Osteoblast (primary cell): ENCODE measurements around the gene NR0B2. TPM values are rescaled to one million over a fixed set of nuclear protein-coding genes. Genes with fewer than 3 reads are reported as not detected.

Experiments
- DNase-seq: peaks from one replicate; pipeline ENCODE4 v3.0.0; 2011; ENCODE audit warnings: low spot score, mixed read lengths; ENCODE audit not compliant: insufficient read length; ENCODE audit errors: missing footprints
- H2AFZ ChIP-seq: 2 replicates; pipeline ENCODE4 v1.6.0; 2011; ENCODE audit warnings: mild to moderate bottlenecking, low read length
- H3K27ac ChIP-seq: 2 replicates; pipeline ENCODE4 v1.5.1; 2011; ENCODE audit warnings: mild to moderate bottlenecking, low read depth, low read length, moderate library complexity
- H3K27me3 ChIP-seq: 2 replicates; pipeline ENCODE4 v1.6.0; 2012; ENCODE audit warnings: mild to moderate bottlenecking, control low read depth, inconsistent platforms, low read length, moderate library complexity; ENCODE audit not compliant: insufficient read depth
- H3K36me3 ChIP-seq: 2 replicates; pipeline ENCODE4 v1.5.1; 2011; ENCODE audit warnings: mild to moderate bottlenecking, low read length, control low read depth, moderate library complexity; ENCODE audit not compliant: insufficient read depth
- H3K4me1 ChIP-seq: 2 replicates; pipeline ENCODE4 v1.5.1; 2011; ENCODE audit warnings: mild to moderate bottlenecking, low read length, control low read depth, moderate library complexity; ENCODE audit not compliant: insufficient read depth
- H3K4me2 ChIP-seq: 2 replicates; pipeline ENCODE4 v1.6.0; 2011; ENCODE audit warnings: mild to moderate bottlenecking, low read length; ENCODE audit not compliant: insufficient read depth
- H3K4me3 ChIP-seq: fragments of 200-600 bp; sonication (generic); 3 replicates; pipeline ENCODE4 v1.5.1; 2012; ENCODE audit warnings: mild to moderate bottlenecking, low read length, inconsistent platforms; ENCODE audit not compliant: insufficient read depth
- H3K79me2 ChIP-seq: 2 replicates; pipeline ENCODE4 v1.6.0; 2012; ENCODE audit warnings: mild to moderate bottlenecking, low read length, control low read depth, inconsistent platforms; ENCODE audit not compliant: insufficient read depth
- H3K9me3 ChIP-seq: 2 replicates; pipeline ENCODE4 v1.5.1; 2011; ENCODE audit warnings: low read depth, low read length, control low read depth
- H4K20me1 ChIP-seq: 2 replicates; pipeline ENCODE4 v1.6.0; 2012; ENCODE audit warnings: mild to moderate bottlenecking, low read length, control low read depth; ENCODE audit not compliant: insufficient read depth
- CTCF ChIP-seq: IDR thresholded peaks from 2 replicates; pipeline ENCODE4 v1.5.1; 2011; ENCODE audit warnings: mild to moderate bottlenecking, low read depth, low read length, moderate library complexity; ENCODE audit errors: extremely low read depth
- total RNA-seq: library from RNA; depleted of rRNA; stranded (reverse); fragments of >200 nt; gene quantifications from 2 replicates; pipeline ENCODE4 v1.2.3, GENCODE V29; 2012

NR0B2 gene
- total RNA-seq, 1 donor, result not detected

- no peak for DNase-seq
- Histone ChIP-seq H3K27ac (peak overlapping the region; percentile 74), H3K9me3 (no peaks in the 10 kb centered on the region), H2AFZ (no peak overlapping the region), H3K79me2 (peaks cover 50% of the 10 kb centered on the region), H3K27me3 (no peaks in the 10 kb centered on the region), H3K4me1 (peaks cover 19% of the 10 kb centered on the region), H3K36me3 (peaks cover 38% of the 10 kb centered on the region), H3K4me2 (peak overlapping the region; percentile 96), H3K4me3 (peak overlapping the region; percentile 86), H4K20me1 (peaks cover 22% of the 10 kb centered on the region)
- TF ChIP-seq CTCF, result no peak
Measured at GRCh38 chr1:26922901-26923300, 9.1 kb upstream of the NR0B2 start.

- DNase-seq, result no peak
- H3K4me1 ChIP-seq, result peaks cover 19% of the 10 kb centered on the region
- no peak for TF ChIP-seq CTCF
- peak overlapping the region; percentile 74 for H3K27ac ChIP-seq
- H3K4me3 ChIP-seq, result peak overlapping the region; percentile 86
- H4K20me1 ChIP-seq, result peaks cover 22% of the 10 kb centered on the region
- peaks cover 45% of the 10 kb centered on the region for H3K79me2 ChIP-seq
- no peaks in the 10 kb centered on the region for H3K27me3 ChIP-seq
- H3K9me3 ChIP-seq, result no peaks in the 10 kb centered on the region
- peak overlapping the region; percentile 83 for H2AFZ ChIP-seq
- H3K36me3 ChIP-seq, result peaks cover 33% of the 10 kb centered on the region
- peak overlapping the region; percentile 96 for H3K4me2 ChIP-seq
Measured at GRCh38 chr1:26922431-26922729, 8.6 kb upstream of the NR0B2 start.

- Histone ChIP-seq H3K4me2 (peak within 1 kb of the TSS; percentile 96), H2AFZ (peak within 1 kb of the TSS; percentile 85), H3K27ac (peak within 1 kb of the TSS; percentile 74), H3K4me1 (peaks cover 19% of the 10 kb centered on the region), H4K20me1 (peaks cover 17% of the 10 kb centered on the region), H3K27me3 (no peaks in the 10 kb centered on the region), H3K9me3 (no peaks in the 10 kb centered on the region), H3K79me2 (peaks cover 39% of the 10 kb centered on the region), H3K36me3 (peaks cover 27% of the 10 kb centered on the region), H3K4me3 (peak within 1 kb of the TSS; percentile 86)
- DNase-seq, result peak; percentile 98
- TF ChIP-seq CTCF, result no peak
Measured at GRCh38 chr1:26921540-26922430, 8.0 kb upstream of the NR0B2 start, which contains the start of gene NUDC. Gene NUDC, plus strand, starts transcription at chr1:26921743. Its CDS starts 106 bp downstream, at chr1:26921849.

GRCh38 chr1:26921126-26921539, 7.4 kb upstream of the NR0B2 start:
- H3K27ac ChIP-seq, result peak overlapping the region; percentile 74
- peaks cover 33% of the 10 kb centered on the region for H3K79me2 ChIP-seq
- peak overlapping the region; percentile 86 for H3K4me3 ChIP-seq
- H2AFZ ChIP-seq, result peak overlapping the region; percentile 85
- H3K36me3 ChIP-seq, result peaks cover 21% of the 10 kb centered on the region
- H4K20me1 ChIP-seq, result peaks cover 17% of the 10 kb centered on the region
- no peaks in the 10 kb centered on the region for H3K9me3 ChIP-seq
- TF ChIP-seq CTCF, result no peak
- no peak for DNase-seq
- peak overlapping the region; percentile 96 for H3K4me2 ChIP-seq
- peaks cover 19% of the 10 kb centered on the region for H3K4me1 ChIP-seq
- H3K27me3 ChIP-seq, result no peaks in the 10 kb centered on the region
